PFSK-1 (cell line): ENCODE data around the gene CADM2.

Experiments used
- FOXP2 ChIP-seq: optimal IDR thresholded peaks from 2 replicates; pipeline ENCODE3; 2011; ENCODE audit warnings: borderline replicate concordance, control low read depth, inconsistent platforms; ENCODE audit not compliant: insufficient read depth; ENCODE audit errors: extremely low read length, extremely low read depth
- POLR2AphosphoS5 ChIP-seq: IDR thresholded peaks from 2 replicates; pipeline ENCODE4 v1.6.1; 2012; ENCODE audit warnings: low read depth, mild to moderate bottlenecking, control low read depth, low read length, moderate library complexity
- SIN3A ChIP-seq: IDR thresholded peaks from 2 replicates; pipeline ENCODE4 v1.6.1; 2012; ENCODE audit warnings: mild to moderate bottlenecking, low read length, moderate library complexity, borderline replicate concordance; ENCODE audit not compliant: insufficient read depth
- TAF1 ChIP-seq: IDR thresholded peaks from 2 replicates; pipeline ENCODE4 v1.6.1; 2012; ENCODE audit warnings: low read length, control low read depth, borderline replicate concordance; ENCODE audit not compliant: insufficient read depth
- TF ChIP-seq, protein P1 (sequence below), 2 experiments: IDR thresholded peaks; 2 replicates each; pipeline versions ENCODE4 v1.6.1 to v1.8.0; 2011 to 2012; ENCODE audit warnings: low read depth in 2 of 2, low read length in 2 of 2, control low read depth in 1 of 2, inconsistent platforms in 1 of 2, mild to moderate bottlenecking in 1 of 2, moderate library complexity in 1 of 2; ENCODE audit not compliant: insufficient read depth in 1 of 2

CADM2 gene

DNA sequence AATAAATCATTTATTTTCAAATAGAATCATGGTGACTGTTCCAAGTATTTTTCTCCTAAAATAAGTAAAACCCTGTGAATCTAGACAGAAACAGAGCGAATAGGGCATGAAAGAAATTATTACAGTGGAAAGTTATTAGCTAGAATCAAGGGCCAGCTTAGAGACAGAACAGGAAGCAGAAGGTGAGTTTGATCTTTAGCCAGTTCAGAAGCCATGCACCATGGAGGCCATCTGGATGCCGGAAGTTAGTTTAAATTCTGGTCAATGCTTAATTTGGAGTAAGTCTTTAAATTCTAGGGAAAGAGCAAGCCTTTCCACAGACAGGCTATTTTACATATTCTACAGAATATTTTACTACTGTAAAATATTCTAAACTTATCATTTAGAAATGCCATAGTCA, 574.8 kb downstream of the CADM2 start:
- TF ChIP-seq FOXP2 (no peak), SIN3A (no peak)
- TF ChIP-seq, protein P1, sequence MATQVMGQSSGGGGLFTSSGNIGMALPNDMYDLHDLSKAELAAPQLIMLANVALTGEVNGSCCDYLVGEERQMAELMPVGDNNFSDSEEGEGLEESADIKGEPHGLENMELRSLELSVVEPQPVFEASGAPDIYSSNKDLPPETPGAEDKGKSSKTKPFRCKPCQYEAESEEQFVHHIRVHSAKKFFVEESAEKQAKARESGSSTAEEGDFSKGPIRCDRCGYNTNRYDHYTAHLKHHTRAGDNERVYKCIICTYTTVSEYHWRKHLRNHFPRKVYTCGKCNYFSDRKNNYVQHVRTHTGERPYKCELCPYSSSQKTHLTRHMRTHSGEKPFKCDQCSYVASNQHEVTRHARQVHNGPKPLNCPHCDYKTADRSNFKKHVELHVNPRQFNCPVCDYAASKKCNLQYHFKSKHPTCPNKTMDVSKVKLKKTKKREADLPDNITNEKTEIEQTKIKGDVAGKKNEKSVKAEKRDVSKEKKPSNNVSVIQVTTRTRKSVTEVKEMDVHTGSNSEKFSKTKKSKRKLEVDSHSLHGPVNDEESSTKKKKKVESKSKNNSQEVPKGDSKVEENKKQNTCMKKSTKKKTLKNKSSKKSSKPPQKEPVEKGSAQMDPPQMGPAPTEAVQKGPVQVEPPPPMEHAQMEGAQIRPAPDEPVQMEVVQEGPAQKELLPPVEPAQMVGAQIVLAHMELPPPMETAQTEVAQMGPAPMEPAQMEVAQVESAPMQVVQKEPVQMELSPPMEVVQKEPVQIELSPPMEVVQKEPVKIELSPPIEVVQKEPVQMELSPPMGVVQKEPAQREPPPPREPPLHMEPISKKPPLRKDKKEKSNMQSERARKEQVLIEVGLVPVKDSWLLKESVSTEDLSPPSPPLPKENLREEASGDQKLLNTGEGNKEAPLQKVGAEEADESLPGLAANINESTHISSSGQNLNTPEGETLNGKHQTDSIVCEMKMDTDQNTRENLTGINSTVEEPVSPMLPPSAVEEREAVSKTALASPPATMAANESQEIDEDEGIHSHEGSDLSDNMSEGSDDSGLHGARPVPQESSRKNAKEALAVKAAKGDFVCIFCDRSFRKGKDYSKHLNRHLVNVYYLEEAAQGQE (IDR thresholded peaks at IDR 0.05; ENCODE audit: insufficient read depth in 1 of 2, low read depth in 2 of 2, low read length in 2 of 2), result no peak

DNA sequence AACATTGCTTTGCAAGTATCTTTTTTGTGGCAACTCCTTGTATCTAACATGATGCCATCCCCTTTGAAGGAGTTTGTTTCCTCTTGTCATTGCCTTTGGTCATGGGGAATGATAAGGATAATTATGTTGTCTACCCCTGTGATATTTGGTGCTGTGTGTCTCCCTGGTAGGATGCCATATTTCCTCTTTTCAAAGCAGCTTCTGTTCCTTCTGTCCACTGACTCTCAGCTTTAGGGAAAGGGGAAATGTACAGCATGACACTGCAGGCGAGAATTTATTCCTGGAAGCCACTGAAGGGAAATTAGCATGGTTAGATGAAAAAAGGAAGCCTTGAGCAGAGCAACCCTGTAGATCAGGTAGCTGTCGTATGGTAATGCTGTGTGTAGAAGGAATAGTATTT, 576.7 kb downstream of the CADM2 start:
- TF ChIP-seq SIN3A (no peak), TAF1 (no peak), FOXP2 (no peak), POLR2AphosphoS5 (no peak)
- TF ChIP-seq, protein P1 (IDR thresholded peaks at IDR 0.05; ENCODE audit: insufficient read depth in 1 of 2, low read depth in 2 of 2, low read length in 2 of 2), result no peak

DNA sequence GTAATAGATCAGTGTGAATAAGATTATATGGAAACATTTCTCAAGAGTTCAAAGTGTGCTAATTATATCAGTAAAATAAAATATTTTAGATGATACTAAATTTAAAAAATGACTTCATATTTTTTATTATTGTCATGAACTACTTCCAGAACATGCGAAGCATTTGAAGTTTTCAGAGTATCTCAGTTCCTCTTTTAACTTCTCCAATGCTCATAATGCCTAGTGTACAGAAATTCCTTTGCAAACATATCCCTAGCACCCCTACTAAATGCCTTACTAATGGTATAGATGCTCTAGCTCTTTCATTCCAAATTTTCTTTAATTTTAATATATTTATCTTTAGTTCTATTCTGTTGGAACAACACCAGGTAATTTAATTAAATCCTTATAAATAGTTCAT, 580.4 kb downstream of the CADM2 start:
- TF ChIP-seq TAF1 (no peak), FOXP2 (no peak), POLR2AphosphoS5 (no peak), SIN3A (no peak)
- TF ChIP-seq, protein P1 (IDR thresholded peaks at IDR 0.05; ENCODE audit: insufficient read depth in 1 of 2, low read depth in 2 of 2, low read length in 2 of 2), result no peak

DNA sequence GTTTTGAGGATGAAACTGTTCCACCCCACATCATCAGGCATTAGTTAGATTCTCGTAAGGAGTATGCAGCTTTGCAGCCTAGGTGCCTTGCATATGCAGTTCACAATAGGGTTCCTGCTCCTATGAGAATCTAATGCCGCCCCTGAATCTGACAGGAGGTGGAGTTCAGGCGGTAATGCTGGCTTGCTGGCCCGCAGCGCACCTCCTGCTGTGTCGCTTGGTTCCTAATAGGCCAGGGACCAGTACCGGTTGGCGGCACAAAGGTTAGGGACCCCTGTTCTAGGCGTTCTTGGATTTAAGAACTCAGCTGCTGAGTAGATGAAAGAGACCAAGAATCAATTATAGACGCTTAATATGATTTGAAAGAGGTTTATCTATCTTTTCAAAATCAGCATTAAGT, 595.4 kb downstream of the CADM2 start:
- TF ChIP-seq FOXP2 (no peak), SIN3A (no peak), POLR2AphosphoS5 (no peak)

DNA sequence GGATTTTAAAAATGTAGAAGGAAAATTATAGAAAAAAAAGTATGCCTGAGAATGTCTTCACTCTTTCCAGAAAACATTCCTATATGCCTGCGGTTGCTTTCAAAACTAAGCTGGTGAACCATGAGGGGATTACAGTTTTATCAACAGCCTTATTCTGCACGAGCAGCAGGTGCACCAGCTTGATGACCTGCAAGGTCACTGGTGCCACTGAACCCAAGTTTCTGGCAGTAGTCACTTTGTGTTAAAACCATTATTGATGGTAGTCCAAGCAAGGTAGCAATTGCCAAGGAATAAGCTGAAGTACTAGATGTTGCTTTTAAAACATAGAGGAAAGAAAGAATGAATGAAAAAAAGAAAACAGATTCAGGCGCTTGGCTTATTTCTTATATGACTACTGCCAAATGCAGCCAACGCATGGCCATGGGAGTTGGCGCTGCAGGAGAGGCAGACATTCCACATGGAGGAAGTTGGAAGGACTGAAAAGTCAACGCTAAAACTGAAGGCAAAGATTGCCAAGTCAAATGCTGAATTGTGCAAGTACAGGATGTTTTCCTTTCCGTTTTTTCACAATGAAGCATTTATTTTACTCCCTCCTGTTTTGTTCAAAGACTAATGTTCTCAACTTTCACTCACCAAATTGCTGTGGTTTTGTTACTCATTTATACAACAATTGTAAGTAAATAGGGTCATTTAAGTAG, 601.4 kb downstream of the CADM2 start:
- TF ChIP-seq TAF1 (no peak), SIN3A (no peak), FOXP2 (no peak)
- TF ChIP-seq, protein P1 (IDR thresholded peaks at IDR 0.05; ENCODE audit: insufficient read depth in 1 of 2, low read depth in 2 of 2, low read length in 2 of 2), result no peak
